Vein endothelial cell (primary cell): ENCODE measurements around the gene CNNM3. TPM values are rescaled to one million over a fixed set of nuclear protein-coding genes. Genes with fewer than 3 reads are reported as not detected.

Experiments
- small RNA-seq: library from RNA; depleted of rRNA; stranded (forward); fragments of <200 nt; gene quantifications from one replicate; pipeline ENCODE3, GENCODE V24; 2012
- total RNA-seq: library from RNA; depleted of rRNA; stranded (reverse); fragments of >200 nt; gene quantifications from 2 replicates; pipeline ENCODE4 v1.2.3, GENCODE V29; 2012

CNNM3 gene
- total RNA-seq, result 7.1 and 8.5 TPM in 2 replicates

GRCh38 chr2:96816127-96816835 is at the start of gene CNNM3:
Gene CNNM3, plus strand, starts transcription at chr2:96816268. Its CDS starts 10 bp downstream, at chr2:96816278.

GRCh38 chr2:96843538-96844268 is 27.6 kb downstream of the CNNM3 start, which contains the start of gene ANKRD23:
Gene ANKRD23, minus strand, starts transcription at chr2:96844021. Its CDS starts 29 bp downstream, at chr2:96843992.

GRCh38 chr2:96857667-96858372 is 41.8 kb downstream of the CNNM3 start, which contains the start of gene ANKRD39:
Gene ANKRD39, minus strand, starts transcription at chr2:96858016. Its CDS starts 29 bp downstream, at chr2:96857987.

GRCh38 chr2:96869822-96870625 is 54.0 kb downstream of the CNNM3 start, which contains the start of gene SEMA4C:
Gene SEMA4C, minus strand, starts transcription at chr2:96870080. Its CDS starts 2,194 bp downstream, at chr2:96867886.

Small RNA genes within 50 kb of the gene (small RNA-seq; reads per million reads assigned to genes)
- gene MIR3127, result not detected

Other genes starting within 250 kb of the CNNM3 start
- 36.6 and 36.8 TPM in 2 replicates for gene KANSL3, start 178.0 kb upstream of the CNNM3 start, total RNA-seq
- not detected in 2 replicates for gene FER1L5, start 173.5 kb upstream of the CNNM3 start, total RNA-seq
- gene LMAN2L, start 76.2 kb upstream of the CNNM3 start, total RNA-seq, result 12.7 and 14.5 TPM in 2 replicates
- 3.9 and 4.5 TPM in 2 replicates for gene CNNM4, start 55.4 kb upstream of the CNNM3 start, total RNA-seq
- 0.65 and 1.9 TPM in 2 replicates for gene ANKRD23, start 27.8 kb downstream of the CNNM3 start, total RNA-seq
- gene ANKRD39, start 41.7 kb downstream of the CNNM3 start, total RNA-seq, result 5.6 and 8.0 TPM in 2 replicates
- gene SEMA4C, start 53.8 kb downstream of the CNNM3 start, total RNA-seq, result 22.6 and 35.3 TPM in 2 replicates
- gene FAM178B, start 170.3 kb downstream of the CNNM3 start, total RNA-seq, result not detected in 2 replicates